WTC11 (cell line): ENCODE data around the gene LYRM1. TPM values are rescaled to one million over a fixed set of nuclear protein-coding genes. Genes with fewer than 3 reads are reported as not detected.

Experiments
- ATAC-seq: fragments of 200-7000 bp; cut with Tn5 transposase; 2 replicates; pipeline ENCODE4 v1.10.0; 2021; ENCODE audit warnings: mild to moderate bottlenecking, moderate library complexity
- CTCF ChIA-PET: fragments of 300-600 bp; sonication (Branson Sonifier 250); formaldehyde crosslinking; loops from one replicate; lab custom pipeline; 2021; ENCODE audit warnings: antibody characterized with exemption; lab: Charles Lee
- POLR2A ChIA-PET: fragments of 350-600 bp; sonication (Branson Sonifier 250); formaldehyde crosslinking; loops from one replicate; lab custom pipeline; 2021; ENCODE audit warnings: antibody characterized with exemption; lab: Charles Lee
- DNase-seq: peaks from one replicate; pipeline ENCODE4 v3.0.0; 2021; ENCODE audit warnings: low spot score
- H3K27ac Mint-ChIP-seq: 2 replicates; pipeline ENCODE4 v1.8.0; 2021; ENCODE audit warnings: mixed read lengths
- H3K27me3 Mint-ChIP-seq: 2 replicates; pipeline ENCODE4 v1.8.0; 2021; ENCODE audit warnings: low read depth, mild to moderate bottlenecking, moderate library complexity, mixed read lengths
- H3K36me3 Mint-ChIP-seq: 2 replicates; pipeline ENCODE4 v1.8.0; 2021; ENCODE audit warnings: mixed read lengths
- H3K4me1 Mint-ChIP-seq: 2 replicates; pipeline ENCODE4 v1.8.0; 2022; ENCODE audit warnings: mixed read lengths
- H3K4me3 Mint-ChIP-seq: 2 replicates; pipeline ENCODE4 v1.8.0; 2021; ENCODE audit warnings: mild to moderate bottlenecking, moderate library complexity, mixed read lengths
- H3K9me3 Mint-ChIP-seq: 2 replicates; pipeline ENCODE4 v1.8.0; 2021; ENCODE audit warnings: mixed read lengths
- FOXJ3 ChIP-seq: sonication (generic); formaldehyde crosslinking; IDR thresholded peaks from 2 replicates; pipeline ENCODE4 v1.9.0; 2021; ENCODE audit warnings: missing genetic modification reagents, mild to moderate bottlenecking, borderline replicate concordance
- GTF2I ChIP-seq: fragments of 250-450 bp; sonication (Bioruptor Pico); conservative IDR thresholded peaks from 2 replicates; pipeline ENCODE4 v1.4.0; 2021; ENCODE audit warnings: mild to moderate bottlenecking
- MYBL2 ChIP-seq: sonication (generic); formaldehyde crosslinking; IDR thresholded peaks from 2 replicates; pipeline ENCODE4 v1.8.1; 2023; ENCODE audit warnings: mild to moderate bottlenecking, moderate library complexity, missing genetic modification reagents
- NR1H2 ChIP-seq: sonication (generic); formaldehyde crosslinking; IDR thresholded peaks from 2 replicates; pipeline ENCODE4 v1.9.0; 2021; ENCODE audit warnings: mild to moderate bottlenecking, moderate library complexity, missing genetic modification reagents
- RELA ChIP-seq: sonication (generic); formaldehyde crosslinking; IDR thresholded peaks from 2 replicates; pipeline ENCODE4 v1.8.1; 2022; ENCODE audit warnings: missing genetic modification reagents, mild to moderate bottlenecking, borderline replicate concordance
- RORB ChIP-seq: fragments of 250-450 bp; sonication (Bioruptor Pico); IDR thresholded peaks from 2 replicates; pipeline ENCODE4 v1.9.0; 2021; ENCODE audit warnings: mild to moderate bottlenecking
- TP53 ChIP-seq: sonication (generic); formaldehyde crosslinking; IDR thresholded peaks from 2 replicates; pipeline ENCODE4 v1.8.1; 2023; ENCODE audit warnings: mild to moderate bottlenecking, missing genetic modification reagents
- ZNF121 ChIP-seq: sonication (generic); formaldehyde crosslinking; IDR thresholded peaks from 2 replicates; pipeline ENCODE4 v1.8.0; 2023; ENCODE audit warnings: missing genetic modification reagents
- ZNF219 ChIP-seq: sonication (generic); formaldehyde crosslinking; IDR thresholded peaks from 2 replicates; pipeline ENCODE4 v1.8.0; 2023; ENCODE audit warnings: missing genetic modification reagents, mild to moderate bottlenecking, borderline replicate concordance
- ZNF263 ChIP-seq: sonication (generic); formaldehyde crosslinking; IDR thresholded peaks from 2 replicates; pipeline ENCODE4 v1.8.1; 2022; ENCODE audit warnings: low read depth, mild to moderate bottlenecking, moderate library complexity, missing genetic modification reagents
- ZNF416 ChIP-seq: fragments of 250-450 bp; sonication (Bioruptor Pico); IDR thresholded peaks from 2 replicates; pipeline ENCODE4 v1.9.0; 2021; ENCODE audit warnings: mild to moderate bottlenecking, inconsistent platforms
- total RNA-seq: library from RNA; stranded (reverse); gene quantifications from 3 replicates; pipeline ENCODE4 v1.2.3, GENCODE V29; 2021
- TF ChIP-seq, protein P1 (sequence below): fragments of 250-450 bp; sonication (Bioruptor Pico); IDR thresholded peaks from 2 replicates; pipeline ENCODE4 v1.8.0; 2021; ENCODE audit warnings: mild to moderate bottlenecking
- TF ChIP-seq, protein P2 (sequence below): sonication (generic); formaldehyde crosslinking; IDR thresholded peaks from 2 replicates; pipeline ENCODE4 v1.8.1; 2022; ENCODE audit warnings: low read depth, mild to moderate bottlenecking, moderate library complexity, missing genetic modification reagents, borderline replicate concordance
- TF ChIP-seq, protein P3 (sequence below): fragments of 250-450 bp; sonication (Bioruptor Pico); IDR thresholded peaks from 2 replicates; pipeline ENCODE4 v1.9.0; 2021; ENCODE audit warnings: mild to moderate bottlenecking, borderline replicate concordance
- TF ChIP-seq, protein P4 (sequence below): sonication (generic); formaldehyde crosslinking; IDR thresholded peaks from 2 replicates; pipeline ENCODE4 v1.8.1; 2023; ENCODE audit warnings: mild to moderate bottlenecking, missing genetic modification reagents
- TF ChIP-seq, protein P5 (sequence below): sonication (generic); formaldehyde crosslinking; IDR thresholded peaks from 2 replicates; pipeline ENCODE4 v1.8.0; 2022; ENCODE audit warnings: mild to moderate bottlenecking, missing genetic modification reagents
- TF ChIP-seq, protein P6 (sequence below): fragments of 250-450 bp; sonication (Bioruptor Pico); IDR thresholded peaks from 2 replicates; pipeline ENCODE4 v1.9.0; 2021; ENCODE audit warnings: mild to moderate bottlenecking

LYRM1 gene
- total RNA-seq, 1 experiment from 2014 or later: 11.4 TPM

DNA sequence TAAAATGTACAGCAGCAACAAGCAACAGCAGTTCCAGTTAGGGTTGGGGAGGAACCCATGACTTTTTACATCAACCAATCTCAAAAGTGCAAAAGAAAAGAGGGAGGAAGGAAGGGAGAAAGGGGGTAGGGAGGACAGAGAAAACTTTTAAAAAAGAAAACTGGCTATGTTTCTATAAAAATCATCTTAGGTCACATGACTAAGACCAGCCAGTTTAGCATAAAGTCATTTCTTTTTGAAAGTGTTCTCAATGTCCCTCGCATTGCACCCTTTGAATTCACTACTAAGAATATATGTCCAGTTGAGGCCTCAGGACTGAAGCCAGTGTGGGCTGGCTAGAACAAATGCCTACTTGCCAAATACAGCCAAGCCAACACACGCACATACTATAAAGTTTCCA, 29.3 kb upstream of the LYRM1 start:
- CTCF ChIA-PET: no interaction called here
- H3K4me3 Mint-ChIP-seq: no peak overlapping the region
- 0 out of 2 replicates have a peak overlapping the region, but pooled peaks have one; percentile 58 for H3K27ac Mint-ChIP-seq

More for the DNA sequence above, 29.3 kb upstream of the LYRM1 start:
- ATAC-seq (no peak), DNase-seq (no peak)
- Mint-ChIP-seq H3K4me1 (peaks cover 42% of the 10 kb centered on the region), H3K9me3 (no peaks in the 10 kb centered on the region), H3K36me3 (no peaks in the 10 kb centered on the region), H3K27me3 (no peaks in the 10 kb centered on the region)
- TF ChIP-seq, protein P1, sequence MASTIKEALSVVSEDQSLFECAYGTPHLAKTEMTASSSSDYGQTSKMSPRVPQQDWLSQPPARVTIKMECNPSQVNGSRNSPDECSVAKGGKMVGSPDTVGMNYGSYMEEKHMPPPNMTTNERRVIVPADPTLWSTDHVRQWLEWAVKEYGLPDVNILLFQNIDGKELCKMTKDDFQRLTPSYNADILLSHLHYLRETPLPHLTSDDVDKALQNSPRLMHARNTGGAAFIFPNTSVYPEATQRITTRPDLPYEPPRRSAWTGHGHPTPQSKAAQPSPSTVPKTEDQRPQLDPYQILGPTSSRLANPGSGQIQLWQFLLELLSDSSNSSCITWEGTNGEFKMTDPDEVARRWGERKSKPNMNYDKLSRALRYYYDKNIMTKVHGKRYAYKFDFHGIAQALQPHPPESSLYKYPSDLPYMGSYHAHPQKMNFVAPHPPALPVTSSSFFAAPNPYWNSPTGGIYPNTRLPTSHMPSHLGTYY (CRISPR knock-in tag): no peak
- TF ChIP-seq GTF2I (CRISPR knock-in tag) (no peak), ZNF219 (CRISPR knock-in tag) (no peak), FOXJ3 (CRISPR knock-in tag) (no peak), ZNF121 (CRISPR knock-in tag) (no peak), ZNF416 (CRISPR knock-in tag) (no peak), NR1H2 (CRISPR knock-in tag) (no peak), RORB (CRISPR knock-in tag) (no peak), MYBL2 (CRISPR knock-in tag) (no peak), TP53 (CRISPR knock-in tag) (no peak), RELA (CRISPR knock-in tag) (no peak), ZNF263 (CRISPR knock-in tag) (no peak)
- TF ChIP-seq, protein P2, sequence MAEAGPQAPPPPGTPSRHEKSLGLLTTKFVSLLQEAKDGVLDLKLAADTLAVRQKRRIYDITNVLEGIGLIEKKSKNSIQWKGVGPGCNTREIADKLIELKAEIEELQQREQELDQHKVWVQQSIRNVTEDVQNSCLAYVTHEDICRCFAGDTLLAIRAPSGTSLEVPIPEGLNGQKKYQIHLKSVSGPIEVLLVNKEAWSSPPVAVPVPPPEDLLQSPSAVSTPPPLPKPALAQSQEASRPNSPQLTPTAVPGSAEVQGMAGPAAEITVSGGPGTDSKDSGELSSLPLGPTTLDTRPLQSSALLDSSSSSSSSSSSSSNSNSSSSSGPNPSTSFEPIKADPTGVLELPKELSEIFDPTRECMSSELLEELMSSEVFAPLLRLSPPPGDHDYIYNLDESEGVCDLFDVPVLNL: no peak
- TF ChIP-seq, protein P3, sequence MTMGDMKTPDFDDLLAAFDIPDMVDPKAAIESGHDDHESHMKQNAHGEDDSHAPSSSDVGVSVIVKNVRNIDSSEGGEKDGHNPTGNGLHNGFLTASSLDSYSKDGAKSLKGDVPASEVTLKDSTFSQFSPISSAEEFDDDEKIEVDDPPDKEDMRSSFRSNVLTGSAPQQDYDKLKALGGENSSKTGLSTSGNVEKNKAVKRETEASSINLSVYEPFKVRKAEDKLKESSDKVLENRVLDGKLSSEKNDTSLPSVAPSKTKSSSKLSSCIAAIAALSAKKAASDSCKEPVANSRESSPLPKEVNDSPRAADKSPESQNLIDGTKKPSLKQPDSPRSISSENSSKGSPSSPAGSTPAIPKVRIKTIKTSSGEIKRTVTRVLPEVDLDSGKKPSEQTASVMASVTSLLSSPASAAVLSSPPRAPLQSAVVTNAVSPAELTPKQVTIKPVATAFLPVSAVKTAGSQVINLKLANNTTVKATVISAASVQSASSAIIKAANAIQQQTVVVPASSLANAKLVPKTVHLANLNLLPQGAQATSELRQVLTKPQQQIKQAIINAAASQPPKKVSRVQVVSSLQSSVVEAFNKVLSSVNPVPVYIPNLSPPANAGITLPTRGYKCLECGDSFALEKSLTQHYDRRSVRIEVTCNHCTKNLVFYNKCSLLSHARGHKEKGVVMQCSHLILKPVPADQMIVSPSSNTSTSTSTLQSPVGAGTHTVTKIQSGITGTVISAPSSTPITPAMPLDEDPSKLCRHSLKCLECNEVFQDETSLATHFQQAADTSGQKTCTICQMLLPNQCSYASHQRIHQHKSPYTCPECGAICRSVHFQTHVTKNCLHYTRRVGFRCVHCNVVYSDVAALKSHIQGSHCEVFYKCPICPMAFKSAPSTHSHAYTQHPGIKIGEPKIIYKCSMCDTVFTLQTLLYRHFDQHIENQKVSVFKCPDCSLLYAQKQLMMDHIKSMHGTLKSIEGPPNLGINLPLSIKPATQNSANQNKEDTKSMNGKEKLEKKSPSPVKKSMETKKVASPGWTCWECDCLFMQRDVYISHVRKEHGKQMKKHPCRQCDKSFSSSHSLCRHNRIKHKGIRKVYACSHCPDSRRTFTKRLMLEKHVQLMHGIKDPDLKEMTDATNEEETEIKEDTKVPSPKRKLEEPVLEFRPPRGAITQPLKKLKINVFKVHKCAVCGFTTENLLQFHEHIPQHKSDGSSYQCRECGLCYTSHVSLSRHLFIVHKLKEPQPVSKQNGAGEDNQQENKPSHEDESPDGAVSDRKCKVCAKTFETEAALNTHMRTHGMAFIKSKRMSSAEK: no peak
- TF ChIP-seq, protein P4, sequence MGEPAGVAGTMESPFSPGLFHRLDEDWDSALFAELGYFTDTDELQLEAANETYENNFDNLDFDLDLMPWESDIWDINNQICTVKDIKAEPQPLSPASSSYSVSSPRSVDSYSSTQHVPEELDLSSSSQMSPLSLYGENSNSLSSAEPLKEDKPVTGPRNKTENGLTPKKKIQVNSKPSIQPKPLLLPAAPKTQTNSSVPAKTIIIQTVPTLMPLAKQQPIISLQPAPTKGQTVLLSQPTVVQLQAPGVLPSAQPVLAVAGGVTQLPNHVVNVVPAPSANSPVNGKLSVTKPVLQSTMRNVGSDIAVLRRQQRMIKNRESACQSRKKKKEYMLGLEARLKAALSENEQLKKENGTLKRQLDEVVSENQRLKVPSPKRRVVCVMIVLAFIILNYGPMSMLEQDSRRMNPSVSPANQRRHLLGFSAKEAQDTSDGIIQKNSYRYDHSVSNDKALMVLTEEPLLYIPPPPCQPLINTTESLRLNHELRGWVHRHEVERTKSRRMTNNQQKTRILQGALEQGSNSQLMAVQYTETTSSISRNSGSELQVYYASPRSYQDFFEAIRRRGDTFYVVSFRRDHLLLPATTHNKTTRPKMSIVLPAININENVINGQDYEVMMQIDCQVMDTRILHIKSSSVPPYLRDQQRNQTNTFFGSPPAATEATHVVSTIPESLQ: no peak
- TF ChIP-seq, protein P5, sequence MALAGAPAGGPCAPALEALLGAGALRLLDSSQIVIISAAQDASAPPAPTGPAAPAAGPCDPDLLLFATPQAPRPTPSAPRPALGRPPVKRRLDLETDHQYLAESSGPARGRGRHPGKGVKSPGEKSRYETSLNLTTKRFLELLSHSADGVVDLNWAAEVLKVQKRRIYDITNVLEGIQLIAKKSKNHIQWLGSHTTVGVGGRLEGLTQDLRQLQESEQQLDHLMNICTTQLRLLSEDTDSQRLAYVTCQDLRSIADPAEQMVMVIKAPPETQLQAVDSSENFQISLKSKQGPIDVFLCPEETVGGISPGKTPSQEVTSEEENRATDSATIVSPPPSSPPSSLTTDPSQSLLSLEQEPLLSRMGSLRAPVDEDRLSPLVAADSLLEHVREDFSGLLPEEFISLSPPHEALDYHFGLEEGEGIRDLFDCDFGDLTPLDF (CRISPR knock-in tag): no peak
- TF ChIP-seq, protein P6, sequence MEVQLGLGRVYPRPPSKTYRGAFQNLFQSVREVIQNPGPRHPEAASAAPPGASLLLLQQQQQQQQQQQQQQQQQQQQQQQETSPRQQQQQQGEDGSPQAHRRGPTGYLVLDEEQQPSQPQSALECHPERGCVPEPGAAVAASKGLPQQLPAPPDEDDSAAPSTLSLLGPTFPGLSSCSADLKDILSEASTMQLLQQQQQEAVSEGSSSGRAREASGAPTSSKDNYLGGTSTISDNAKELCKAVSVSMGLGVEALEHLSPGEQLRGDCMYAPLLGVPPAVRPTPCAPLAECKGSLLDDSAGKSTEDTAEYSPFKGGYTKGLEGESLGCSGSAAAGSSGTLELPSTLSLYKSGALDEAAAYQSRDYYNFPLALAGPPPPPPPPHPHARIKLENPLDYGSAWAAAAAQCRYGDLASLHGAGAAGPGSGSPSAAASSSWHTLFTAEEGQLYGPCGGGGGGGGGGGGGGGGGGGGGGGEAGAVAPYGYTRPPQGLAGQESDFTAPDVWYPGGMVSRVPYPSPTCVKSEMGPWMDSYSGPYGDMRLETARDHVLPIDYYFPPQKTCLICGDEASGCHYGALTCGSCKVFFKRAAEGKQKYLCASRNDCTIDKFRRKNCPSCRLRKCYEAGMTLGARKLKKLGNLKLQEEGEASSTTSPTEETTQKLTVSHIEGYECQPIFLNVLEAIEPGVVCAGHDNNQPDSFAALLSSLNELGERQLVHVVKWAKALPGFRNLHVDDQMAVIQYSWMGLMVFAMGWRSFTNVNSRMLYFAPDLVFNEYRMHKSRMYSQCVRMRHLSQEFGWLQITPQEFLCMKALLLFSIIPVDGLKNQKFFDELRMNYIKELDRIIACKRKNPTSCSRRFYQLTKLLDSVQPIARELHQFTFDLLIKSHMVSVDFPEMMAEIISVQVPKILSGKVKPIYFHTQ (CRISPR knock-in tag): no peak
- POLR2A ChIA-PET: no interaction called here
